EH (cell line): Measurements from ENCODE around the gene C19orf81.

Experiments used
- DNase-seq: peaks from one replicate; pipeline ENCODE4 v3.0.0-alpha.2; 2015; ENCODE audit warnings: low read depth

The C19orf81 gene

DNA sequence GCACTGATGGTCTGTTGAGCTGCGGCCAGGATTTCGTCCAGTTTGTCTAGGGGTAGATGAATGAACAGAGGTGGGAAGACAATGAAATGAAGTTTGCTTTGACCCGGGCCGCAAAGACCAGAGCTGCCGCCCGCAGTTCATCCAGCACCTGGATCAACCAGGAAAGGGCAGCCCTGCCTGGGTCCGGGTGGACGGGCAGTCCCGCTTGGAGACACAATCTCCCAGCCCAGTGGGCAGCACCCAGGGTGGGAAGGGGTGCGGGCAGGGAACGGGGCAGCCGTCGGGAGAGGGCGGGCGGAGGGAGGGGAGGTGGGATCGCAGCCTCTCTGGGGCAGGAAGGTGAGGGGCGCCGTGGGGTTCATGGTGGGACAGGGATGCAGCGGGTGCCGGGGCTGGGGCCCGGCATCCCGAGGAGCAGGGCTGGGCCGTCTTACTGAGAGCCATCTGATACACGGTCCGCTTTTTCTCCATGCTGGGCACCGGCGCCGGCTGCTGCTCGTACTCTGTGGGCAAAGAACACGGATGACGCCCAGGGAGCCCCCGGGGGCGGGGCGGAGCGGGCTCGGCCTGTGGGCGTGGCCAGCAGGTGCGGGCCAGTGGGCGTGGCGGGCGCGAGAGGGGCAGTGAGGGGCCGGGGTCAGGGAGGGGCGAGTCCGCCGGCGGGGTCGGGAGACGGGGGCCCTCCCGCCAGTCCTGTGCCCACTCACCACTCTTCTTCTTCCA, 37.2 kb downstream of the C19orf81 start:
- no peak for DNase-seq

GRCh38 chr19:50688766-50689165, 39.5 kb downstream of the C19orf81 start:
- DNase-seq = no peak

GRCh38 chr19:50690439-50690838, 41.2 kb downstream of the C19orf81 start:
- no peak for DNase-seq

- no peak for DNase-seq
Observed at GRCh38 chr19:50693064-50693975, 44.1 kb downstream of the C19orf81 start.

GRCh38 chr19:50694815-50695145, 45.5 kb downstream of the C19orf81 start:
- no peak for DNase-seq

- DNase-seq = peak; percentile 24
Observed at GRCh38 chr19:50695251-50696093, 46.2 kb downstream of the C19orf81 start.

DNA sequence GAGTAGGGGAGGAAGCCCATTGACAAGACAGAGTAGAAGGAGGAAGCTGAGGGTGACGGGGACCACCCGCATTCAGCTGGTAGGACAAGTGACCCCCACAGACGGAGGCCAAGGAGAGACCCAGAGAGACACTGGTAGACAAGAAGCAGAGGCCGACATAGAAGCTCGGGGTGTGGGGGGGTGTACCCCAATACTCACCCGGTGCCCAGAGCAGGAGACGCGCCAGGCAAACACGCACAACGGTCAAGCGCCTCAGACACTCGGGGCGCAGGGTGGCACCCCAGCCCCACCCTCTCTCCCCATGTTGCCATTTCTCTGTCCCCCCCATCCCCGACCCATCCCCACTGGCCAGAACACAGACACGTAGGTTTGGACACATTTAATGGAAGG, 46.8 kb downstream of the C19orf81 start:
- no peak for DNase-seq

- DNase-seq = no peak
Observed at GRCh38 chr19:50697414-50698124, 48.3 kb downstream of the C19orf81 start.

- DNase-seq = no peak
Observed at GRCh38 chr19:50701367-50701985, 52.2 kb downstream of the C19orf81 start.

GRCh38 chr19:50702158-50702870, 53.1 kb downstream of the C19orf81 start:
- no peak for DNase-seq

GRCh38 chr19:50702871-50703829, 53.9 kb downstream of the C19orf81 start:
- DNase-seq = peak; percentile 48

- peak; percentile 31 for DNase-seq
Observed at GRCh38 chr19:50703915-50704796, 54.9 kb downstream of the C19orf81 start.

DNA sequence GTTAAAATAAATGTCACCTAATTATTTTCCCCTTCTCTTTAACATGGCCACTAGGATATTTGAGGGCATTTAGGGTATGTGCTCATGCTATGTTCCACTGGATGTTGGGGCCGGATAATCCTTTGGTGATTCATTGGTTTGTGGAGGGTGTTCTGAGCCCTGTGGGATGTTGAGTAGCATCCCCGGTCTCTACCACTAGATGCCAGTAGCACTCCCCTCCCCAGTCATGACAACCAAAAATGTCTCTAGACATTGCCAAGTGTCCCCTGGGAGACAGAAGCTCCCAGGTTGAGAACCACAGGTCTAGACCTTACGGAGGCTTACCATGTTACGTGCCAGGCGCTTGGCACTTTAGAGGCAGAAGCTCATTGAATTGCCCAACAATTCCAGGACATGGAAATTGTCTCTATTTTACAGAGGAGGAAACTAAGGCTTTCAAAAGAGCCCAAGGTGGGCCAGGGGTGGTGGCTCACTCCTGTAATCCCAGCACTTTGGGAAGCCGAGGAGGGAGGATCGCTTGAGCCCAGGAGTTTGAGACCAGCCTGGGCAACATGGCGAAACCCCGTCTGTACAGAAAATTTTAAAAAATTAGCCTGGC, 56.3 kb downstream of the C19orf81 start:
- peak; percentile 84 for DNase-seq

DNA sequence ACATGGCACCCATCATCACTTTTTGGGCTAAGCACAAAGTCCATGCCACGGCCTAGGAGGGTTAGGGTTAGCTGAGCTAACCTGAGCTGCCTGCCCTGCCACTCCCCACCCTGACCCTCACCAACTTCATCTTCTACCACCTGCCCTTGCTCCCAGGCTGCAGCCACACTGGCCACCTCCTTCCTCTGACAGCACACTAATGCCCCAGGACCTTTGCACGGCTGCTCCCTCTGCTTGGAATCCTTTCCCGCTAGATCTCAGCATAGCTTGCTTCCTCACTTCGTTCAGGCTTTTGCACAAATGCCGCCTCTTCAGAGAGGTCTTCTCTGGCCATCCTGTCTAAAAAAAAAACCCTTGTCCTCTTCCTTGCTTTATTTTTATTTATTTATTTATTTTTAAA, 57.1 kb downstream of the C19orf81 start:
- DNase-seq = no peak

- DNase-seq = no peak
Observed at GRCh38 chr19:50708179-50708879, 59.1 kb downstream of the C19orf81 start.
